Umbilical cord (tissue), 2 donors: ENCODE measurements around the gene ATAD5. TPM values are rescaled to one million over a fixed set of nuclear protein-coding genes. Genes with fewer than 3 reads are reported as not detected.
"Not testable (repeated sequence)": the region's sequence is repeated elsewhere in the genome, so short reads cannot be mapped to it uniquely, and the experiment has no call there.

ENCODE experiments used
- DNase-seq: peaks from one replicate; pipeline ENCODE4 v3.0.0-alpha.2; 2015; ENCODE audit warnings: low spot score
- total RNA-seq: library from RNA; depleted of rRNA; stranded (reverse); fragments of >200 nt; gene quantifications from one replicate; pipeline ENCODE4 v1.2.3, GENCODE V29; 2014; ENCODE audit warnings: low replicate concordance; ENCODE audit not compliant: insufficient read depth

Gene ATAD5, protein sequence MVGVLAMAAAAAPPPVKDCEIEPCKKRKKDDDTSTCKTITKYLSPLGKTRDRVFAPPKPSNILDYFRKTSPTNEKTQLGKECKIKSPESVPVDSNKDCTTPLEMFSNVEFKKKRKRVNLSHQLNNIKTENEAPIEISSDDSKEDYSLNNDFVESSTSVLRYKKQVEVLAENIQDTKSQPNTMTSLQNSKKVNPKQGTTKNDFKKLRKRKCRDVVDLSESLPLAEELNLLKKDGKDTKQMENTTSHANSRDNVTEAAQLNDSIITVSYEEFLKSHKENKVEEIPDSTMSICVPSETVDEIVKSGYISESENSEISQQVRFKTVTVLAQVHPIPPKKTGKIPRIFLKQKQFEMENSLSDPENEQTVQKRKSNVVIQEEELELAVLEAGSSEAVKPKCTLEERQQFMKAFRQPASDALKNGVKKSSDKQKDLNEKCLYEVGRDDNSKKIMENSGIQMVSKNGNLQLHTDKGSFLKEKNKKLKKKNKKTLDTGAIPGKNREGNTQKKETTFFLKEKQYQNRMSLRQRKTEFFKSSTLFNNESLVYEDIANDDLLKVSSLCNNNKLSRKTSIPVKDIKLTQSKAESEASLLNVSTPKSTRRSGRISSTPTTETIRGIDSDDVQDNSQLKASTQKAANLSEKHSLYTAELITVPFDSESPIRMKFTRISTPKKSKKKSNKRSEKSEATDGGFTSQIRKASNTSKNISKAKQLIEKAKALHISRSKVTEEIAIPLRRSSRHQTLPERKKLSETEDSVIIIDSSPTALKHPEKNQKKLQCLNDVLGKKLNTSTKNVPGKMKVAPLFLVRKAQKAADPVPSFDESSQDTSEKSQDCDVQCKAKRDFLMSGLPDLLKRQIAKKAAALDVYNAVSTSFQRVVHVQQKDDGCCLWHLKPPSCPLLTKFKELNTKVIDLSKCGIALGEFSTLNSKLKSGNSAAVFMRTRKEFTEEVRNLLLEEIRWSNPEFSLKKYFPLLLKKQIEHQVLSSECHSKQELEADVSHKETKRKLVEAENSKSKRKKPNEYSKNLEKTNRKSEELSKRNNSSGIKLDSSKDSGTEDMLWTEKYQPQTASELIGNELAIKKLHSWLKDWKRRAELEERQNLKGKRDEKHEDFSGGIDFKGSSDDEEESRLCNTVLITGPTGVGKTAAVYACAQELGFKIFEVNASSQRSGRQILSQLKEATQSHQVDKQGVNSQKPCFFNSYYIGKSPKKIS (N-terminal part only)
- total RNA-seq: 5.8 TPM

DNA sequence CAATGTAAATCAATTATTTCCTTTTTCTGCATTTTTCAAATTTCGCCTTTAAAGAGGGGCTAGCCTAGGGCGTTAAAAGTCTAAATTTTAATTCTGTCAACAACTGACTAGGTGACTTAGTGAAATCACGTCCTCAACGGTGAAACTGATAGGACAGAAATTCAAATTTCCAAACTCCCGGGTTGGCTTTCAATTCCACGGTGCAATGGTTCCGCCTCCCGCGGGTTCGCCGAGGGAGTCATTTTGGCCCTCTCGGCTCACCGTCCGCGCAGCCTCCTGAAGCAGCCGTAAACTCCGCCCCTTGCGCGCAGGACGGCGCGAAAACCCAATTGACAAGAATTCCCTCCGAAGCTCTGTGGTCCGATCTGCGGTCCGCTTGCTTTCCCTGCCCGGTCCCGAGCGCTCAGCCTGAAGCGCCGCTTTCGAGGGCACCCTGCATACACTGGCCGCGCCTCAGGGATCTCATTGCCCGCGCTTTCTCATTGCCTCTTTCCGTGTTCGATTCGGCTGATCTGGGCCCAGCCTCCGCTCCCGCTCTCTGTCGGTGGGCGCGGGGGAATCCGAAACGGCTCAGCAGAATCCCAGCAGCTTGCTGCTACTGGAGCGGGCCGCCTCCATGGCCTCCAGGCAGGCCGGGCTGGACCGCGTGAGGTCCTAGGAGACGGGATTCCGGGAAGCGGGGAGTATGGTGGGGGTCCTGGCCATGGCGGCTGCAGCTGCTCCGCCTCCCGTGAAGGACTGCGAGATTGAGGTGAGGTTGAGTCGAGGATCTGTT lies at the start of gene ATAD5:
Gene ATAD5, plus strand, starts transcription at position 304 of the 775 bp plus-strand sequence. Its CDS starts 382 bp downstream, at position 686.
- DNase-seq: peak; percentile 95

DNA sequence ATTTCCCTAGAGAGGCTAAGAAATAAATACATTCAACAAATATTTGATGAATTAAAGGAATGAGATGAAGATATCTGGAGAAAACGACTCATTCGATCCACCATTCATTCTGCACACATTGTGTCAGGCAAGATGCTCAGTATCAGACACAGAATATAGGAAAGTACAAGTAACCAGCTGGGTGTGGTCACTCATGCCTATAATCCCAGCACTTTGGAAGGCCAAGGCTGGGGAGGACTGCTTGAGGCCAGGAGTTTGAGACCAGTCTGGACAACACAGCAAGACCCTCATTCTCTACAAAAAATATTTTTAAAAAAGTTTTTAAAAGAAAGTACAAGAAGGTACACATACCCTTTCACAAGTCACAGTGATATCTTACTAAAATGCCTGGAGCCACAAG lies 49.6 kb upstream of the ATAD5 start:
- no peak for DNase-seq

DNA sequence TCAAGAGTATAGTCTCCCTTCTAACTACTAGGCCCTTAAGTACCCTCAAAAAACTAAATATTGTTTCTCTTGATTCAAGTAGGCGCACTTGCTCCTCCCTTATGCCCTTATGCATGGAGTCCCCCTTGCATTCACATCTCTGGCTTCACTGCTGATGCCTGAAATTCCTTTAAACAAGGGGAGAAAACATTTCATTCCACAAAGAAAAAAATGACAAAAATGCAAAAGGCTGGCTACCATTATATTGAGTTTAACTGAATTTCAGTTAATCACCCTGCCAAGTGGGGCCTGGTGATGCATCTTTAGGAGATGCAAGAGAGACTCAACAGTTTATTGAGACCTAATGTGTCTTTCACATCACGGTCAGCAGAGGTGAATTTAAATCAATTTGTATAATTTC lies 42.8 kb upstream of the ATAD5 start:
- no peak for DNase-seq

DNA sequence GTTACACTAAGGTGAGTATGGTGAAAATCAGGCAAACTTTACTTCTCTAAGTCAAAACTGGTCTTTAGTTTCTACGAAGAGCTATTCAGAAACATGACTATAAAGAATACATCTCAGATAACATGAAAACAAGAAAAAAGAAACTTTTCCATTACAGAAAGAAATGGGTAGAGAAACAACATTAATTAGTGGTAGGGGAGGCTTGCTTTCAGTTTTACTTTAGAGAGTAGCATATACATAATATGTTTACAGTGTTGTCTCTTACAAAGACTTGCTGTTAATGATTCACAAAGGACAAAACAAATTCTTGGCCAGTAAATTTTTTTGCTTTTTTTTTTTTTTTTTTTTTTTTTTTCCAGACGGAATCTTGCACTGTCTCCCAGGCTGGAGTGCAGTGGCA lies 41.5 kb upstream of the ATAD5 start:
- no peak for DNase-seq

DNA sequence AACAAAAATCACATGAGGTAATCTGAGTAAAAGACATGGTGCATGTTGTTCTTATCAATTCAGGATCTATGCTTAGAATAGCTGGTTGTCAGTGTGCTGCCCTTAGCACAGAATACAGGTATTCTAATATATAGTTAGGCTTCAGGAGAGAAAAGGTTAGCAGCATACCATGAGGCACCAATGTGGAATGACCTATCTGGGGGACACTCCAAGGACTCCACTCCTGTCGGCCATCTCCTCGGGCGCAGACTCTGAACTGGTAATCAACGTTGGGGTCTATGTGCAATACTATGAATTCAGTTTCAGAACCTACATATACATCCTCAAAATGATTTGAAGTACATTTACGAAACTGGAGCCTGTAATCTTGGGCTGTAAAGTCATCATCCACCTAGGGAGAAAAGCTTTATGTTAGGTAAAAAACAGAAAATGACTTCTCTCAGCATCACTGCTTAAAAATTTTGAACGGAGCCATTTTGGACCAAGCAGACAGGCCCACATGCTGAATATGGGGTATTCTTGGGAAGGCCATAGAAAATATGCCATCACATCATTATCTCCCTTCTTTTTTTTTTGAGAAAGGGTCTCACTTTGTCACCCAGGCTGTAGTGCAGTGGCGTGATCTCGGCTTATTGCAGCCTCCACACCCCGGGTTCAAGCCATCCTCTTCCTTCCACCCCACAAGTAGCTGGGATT lies 38.3 kb upstream of the ATAD5 start:
- DNase-seq: no peak

DNA sequence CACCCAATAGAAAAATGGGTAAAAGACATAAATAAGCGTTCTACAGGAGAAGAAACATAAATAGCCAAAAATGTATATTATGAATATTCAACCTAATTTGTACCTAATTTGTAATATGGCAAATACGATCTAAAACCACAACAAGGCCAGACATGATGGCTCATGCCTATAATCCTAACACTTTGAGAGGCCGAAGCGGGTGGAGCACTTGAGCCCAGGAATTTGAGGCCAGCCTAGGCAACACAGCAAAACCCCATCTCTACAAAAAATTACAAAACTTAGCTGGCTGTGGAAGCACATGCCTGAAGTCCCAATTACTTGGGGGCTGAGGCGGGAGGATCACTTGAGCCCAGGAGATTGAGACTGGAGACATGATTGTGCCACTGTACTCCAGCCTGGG lies 37.4 kb upstream of the ATAD5 start:
- DNase-seq: peak; percentile 8

DNA sequence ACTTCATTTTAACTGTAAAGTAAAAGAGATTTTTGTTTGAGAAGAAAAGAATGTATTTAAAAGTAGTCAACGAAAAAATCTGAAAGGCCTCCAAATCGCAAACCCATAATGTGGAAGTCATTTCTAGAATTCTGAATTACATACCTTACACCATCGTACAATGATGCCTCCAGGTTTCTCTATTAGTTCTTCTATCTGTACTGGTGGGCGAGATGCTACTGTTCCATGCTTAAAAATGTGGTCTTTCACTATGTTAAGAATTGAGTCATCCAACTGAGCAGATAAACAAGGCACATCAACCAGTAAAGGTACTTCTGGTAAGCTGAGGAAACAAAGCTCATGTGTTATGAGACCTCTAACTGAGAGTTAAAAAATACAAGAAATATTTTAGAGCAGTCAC lies 35.8 kb upstream of the ATAD5 start:
- no peak for DNase-seq

DNA sequence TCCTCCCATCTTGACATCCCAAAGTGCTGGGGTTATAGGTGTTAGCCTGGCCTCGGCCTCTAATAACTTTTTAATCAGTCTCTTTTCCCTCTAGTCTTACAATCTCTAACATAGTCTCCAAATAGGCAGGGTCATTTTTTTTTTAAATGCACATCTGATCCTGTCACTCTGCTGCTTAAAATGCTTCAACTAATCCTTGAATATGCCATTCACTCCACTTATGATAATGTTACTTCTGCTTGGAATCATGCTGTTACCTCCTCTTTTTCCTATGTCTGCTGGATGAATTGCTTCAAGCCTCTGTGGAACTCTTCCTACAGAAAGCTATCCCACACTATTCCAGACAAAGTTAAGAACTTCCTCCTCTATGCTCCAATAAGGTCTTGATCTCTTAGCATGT lies 30.1 kb upstream of the ATAD5 start:
- no peak for DNase-seq

DNA sequence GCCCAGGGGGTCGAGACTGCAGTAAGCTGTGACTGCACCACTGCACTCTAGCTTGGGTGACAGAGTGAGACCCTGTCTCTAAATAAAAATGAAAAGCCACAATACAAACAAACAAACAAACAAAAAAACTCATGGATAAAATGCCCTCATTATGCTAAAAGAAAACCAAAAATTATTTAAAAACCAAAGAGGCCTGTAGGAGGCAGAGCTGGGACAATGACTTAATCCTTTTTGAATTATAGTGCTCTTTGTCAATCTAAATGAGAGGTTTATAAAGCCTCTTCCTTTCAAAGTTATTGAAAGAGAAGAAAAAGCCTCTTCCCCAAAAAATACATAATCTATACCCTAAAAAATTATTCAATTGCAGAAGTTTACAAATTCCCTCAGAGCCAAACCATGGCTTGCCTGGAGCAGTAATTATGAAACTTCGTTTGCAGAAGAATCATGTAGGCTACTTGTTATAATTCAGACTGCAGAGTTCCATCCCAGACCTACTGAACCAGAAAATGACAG lies 25.8 kb upstream of the ATAD5 start:
- no peak for DNase-seq

DNA sequence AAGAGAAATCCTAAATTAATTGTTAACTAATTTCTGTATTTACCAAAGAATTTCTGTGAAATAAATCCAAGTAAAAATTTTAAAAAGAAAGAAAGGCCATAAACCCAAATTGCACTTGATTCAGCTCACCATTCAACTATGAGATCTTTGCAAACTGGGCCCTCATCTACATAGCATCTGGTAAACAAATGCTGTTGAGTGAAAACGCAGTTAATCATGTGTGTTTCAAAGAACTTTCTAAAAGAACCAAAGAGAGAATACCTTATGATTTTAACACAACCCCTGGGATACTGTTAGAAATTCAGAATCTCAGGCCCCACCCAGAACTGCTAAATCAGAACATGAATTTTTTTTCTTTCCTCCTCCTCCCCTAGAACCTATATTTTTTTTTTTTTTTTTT lies 23.9 kb upstream of the ATAD5 start:
- no peak for DNase-seq

DNA sequence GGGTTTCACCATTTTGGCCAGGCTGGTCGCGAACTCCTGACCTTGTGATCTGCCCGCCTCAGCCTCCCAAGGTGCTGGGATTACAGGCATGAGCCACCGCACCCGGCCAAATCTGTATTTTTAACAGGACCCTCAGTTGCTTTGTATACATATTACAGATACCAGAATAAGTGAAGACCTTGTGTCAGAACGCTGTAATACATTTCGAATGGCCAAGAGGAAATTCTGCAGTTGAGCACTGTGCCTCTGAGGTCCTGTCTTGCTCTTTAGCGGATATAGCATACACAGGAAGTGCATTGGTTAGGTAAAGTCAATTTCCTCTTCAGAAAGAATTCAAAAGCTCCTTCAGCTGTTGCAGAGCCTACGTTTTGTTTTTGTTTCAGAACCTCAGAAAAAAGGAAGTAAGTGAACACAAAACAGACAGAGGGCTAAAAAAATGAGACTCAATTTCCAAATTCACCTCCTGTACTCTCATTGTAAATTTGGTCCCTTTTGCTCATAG lies 22.9 kb upstream of the ATAD5 start:
- peak; percentile 16 for DNase-seq

DNA sequence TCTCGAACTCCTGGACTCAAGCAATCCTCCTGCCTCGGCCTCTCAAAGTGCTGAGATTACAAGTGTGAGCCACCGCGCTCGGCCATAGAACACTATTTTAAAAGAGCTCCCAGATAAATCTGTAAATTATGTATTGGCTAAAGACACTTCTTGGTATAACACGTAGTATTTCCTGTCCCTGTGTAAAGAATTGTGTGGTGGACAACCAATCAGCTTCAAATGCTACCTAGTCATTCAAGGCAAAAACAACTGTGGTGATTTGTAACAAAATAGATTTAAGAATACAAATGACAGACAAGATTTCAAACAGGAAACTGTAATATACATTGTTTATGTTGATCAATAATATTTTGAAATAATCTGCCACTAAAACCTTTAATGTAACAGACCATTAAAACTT lies 21.9 kb upstream of the ATAD5 start:
- no peak for DNase-seq

DNA sequence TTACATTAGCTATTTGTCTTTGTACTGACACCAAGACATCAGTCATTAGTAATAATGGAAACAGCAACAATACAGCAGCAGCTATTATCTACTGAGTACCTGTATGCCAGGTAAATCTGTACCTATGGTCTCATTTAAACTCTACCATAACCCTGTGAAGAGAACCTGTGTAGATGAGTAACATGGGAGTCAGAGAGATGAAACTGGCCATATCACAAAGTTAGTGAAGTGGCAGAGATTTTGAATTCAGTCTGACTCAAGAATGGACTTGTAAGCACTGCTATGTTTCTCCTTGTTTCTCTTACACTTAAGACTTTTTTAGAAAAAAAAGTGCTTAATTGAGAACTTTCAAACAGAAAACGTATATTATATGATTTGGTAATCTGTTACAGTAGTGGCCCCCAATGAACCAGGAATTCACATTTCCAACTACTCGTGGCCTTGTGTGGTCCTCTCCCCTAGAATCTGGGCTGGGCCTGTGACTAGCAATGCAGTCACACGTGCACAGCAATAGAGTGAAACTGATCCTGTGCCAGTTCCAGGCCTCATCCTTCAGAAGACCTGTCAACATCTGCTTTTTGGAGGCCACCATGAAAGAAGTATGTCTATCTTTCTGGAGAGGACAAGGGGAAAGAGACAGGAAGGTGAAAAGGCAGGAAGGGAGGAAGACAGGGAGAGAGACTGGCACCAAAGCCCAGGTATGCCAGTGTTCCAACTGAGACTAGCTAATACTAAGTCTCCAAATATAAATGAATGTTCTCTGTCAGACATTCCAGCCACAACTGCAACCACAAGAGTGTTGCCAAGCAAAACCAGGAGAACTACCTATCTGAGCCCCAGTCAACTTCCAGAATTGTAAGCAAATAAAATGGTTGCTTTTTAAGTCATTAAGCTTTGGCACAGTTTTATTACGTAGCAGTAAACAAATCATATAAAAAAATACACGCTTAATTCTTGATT lies 19.3 kb upstream of the ATAD5 start:
- no peak for DNase-seq

DNA sequence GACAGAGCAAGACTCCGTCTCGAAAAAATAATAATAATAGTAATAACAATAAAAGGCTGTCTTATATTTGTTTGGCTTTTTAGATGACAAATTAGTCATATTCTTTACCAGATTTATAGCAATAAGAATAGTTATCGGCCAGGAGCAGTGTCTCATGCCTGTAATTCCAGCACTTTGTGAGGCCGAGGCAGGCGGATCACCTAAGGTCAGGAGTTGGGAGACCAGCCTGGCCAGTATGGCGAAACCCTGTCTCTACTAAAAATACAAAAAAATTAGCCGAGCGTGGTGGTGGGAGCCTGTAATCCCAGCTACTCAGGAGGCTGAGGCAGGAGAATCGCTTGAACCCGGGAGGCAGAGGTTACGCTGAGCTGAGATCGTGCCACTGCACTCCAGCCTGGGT lies 17.5 kb upstream of the ATAD5 start:
- not testable (repeated sequence) for DNase-seq

DNA sequence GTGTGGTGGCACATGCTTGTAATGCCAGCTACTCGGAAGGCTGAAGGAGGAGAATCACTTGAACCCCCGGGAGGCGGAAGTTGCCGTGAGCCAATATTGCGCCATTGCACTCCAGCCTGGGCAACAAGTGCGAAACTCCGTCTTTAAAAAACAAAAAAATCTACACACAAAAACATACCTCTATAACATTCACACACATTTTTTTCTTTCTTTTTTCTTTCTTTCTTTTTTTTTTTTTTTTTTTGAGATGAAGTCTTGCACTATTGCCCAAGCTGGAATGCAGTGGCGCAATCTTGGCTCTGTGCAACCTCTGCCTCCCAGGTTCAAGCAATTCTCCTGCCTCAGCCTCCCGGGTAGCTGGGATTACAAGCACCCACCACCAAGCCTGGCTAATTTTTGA lies 16.9 kb upstream of the ATAD5 start:
- not testable (repeated sequence) for DNase-seq

DNA sequence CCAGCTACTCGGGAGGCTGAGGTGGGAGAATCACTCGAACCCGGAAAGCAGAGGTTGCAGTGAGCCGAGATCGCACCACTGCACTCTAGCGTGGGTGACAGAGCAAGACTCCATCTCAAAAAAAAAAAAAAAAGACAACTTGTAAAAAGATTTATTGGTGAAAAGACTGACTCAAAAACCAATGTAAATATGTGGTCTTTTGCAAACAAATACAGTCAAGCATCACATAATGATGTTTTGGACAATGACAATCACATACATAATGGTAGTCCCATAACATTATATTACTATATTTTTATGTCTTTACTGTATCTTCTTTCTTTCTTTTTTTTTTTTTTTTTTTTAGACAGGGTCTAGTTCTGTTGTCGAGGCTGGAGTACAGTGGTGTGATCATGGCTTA lies 15.6 kb upstream of the ATAD5 start:
- no peak for DNase-seq

DNA sequence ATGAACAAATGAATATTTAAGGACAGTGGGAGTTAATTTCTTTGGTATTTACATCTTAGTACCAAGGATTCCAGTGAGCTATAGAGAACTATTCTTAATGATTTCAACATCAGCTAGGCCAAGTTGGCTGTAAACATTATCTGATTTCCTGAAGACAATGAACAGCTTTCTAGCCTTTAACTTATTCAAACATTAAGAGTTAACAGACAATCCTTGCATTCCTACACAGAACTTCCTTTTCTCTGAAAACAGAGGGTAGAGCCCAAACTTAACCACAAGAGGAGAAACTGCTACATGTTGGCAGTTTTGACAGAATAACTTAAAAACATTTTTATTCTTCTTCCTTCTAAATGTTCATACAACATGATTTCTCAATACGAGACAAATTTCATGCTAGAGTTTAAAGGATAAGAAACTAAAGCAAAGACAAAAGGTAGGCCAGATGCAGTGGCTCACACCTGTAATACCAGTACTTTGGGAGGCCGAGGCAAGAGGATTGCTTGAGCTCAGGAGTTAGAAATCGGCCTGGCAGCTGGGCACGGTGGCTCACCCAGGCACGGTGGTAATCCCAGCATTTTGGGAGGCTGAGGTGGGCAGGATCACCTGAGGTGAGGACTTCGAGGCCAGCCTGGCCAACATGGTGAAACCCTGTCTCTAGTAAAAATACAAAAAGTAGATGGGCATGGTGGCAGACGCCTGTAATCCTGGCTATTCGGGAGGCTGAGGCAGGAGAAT lies 11.6 kb upstream of the ATAD5 start:
- no peak for DNase-seq
